SK-N-SH (cell line): ENCODE data around the gene EWSR1. TPM values are rescaled to one million over a fixed set of nuclear protein-coding genes. Genes with fewer than 3 reads are reported as not detected.

Experiments used
- CTCF ChIA-PET: fragments of 300-600, 350-600 bp; formaldehyde crosslinking; extraction: SDS; loops from one replicate; lab custom pipeline; 2021; lab: Yijun Ruan, JAX
- POLR2A ChIA-PET: fragments of 350-600 bp; sonication (Branson Sonifier 250); formaldehyde crosslinking; extraction: SDS; loops from one replicate; lab custom pipeline; 2020; ENCODE audit warnings: antibody characterized with exemption, inconsistent platforms; lab: Yijun Ruan, JAX
- DNase-seq: peaks from one replicate; pipeline ENCODE4 v3.0.0; 2012
- H2AFZ ChIP-seq: fragments of 200-600 bp; sonication (generic); 2 replicates; pipeline ENCODE4 v1.8.1; 2016; ENCODE audit warnings: antibody characterized with exemption, mild to moderate bottlenecking, low read depth
- H3F3A ChIP-seq: fragments of 200-600 bp; sonication (generic); replicated peaks from 2 replicates; pipeline ENCODE3; 2016; ENCODE audit warnings: antibody characterized with exemption, mild to moderate bottlenecking; ENCODE audit not compliant: insufficient read depth
- H3K27ac ChIP-seq, 2 experiments: fragments of 200-500 bp in 1 of 2; fragments of 200-600 bp in 1 of 2; sonication (Bioruptor generic) in 1 of 2; sonication (generic), shearing (Covaris generic) in 1 of 2; 2 replicates each; pipeline versions ENCODE4 v1.5.1 to v1.6.1; 2014 to 2016; ENCODE audit warnings: low read depth in 2 of 2, inconsistent platforms in 1 of 2, low read length in 1 of 2, mild to moderate bottlenecking in 1 of 2, mixed read lengths in 1 of 2
- H3K27me3 ChIP-seq: fragments of 200-600 bp; sonication (generic), shearing (Covaris generic); 2 replicates; pipeline ENCODE4 v1.6.1; 2016; ENCODE audit warnings: mixed run types; ENCODE audit not compliant: insufficient read depth
- H3K36me3 ChIP-seq, 2 experiments: fragments of 200-500 bp in 1 of 2; fragments of 200-600 bp in 1 of 2; sonication (Bioruptor generic) in 1 of 2; sonication (generic) in 1 of 2; replicated peaks in 1 of 2; 2 replicates each; pipeline versions ENCODE3 to v1.5.1; 2014 to 2016; ENCODE audit warnings: low read length in 1 of 2, mild to moderate bottlenecking in 1 of 2; ENCODE audit not compliant: insufficient read depth in 2 of 2, control insufficient read depth in 1 of 2
- H3K4me1 ChIP-seq, 2 experiments: fragments of 200-500 bp in 1 of 2; fragments of 200-600 bp in 1 of 2; sonication (Bioruptor generic) in 1 of 2; sonication (generic), shearing (Covaris generic) in 1 of 2; 2 replicates each; pipeline versions ENCODE4 v1.5.1 to v1.6.1; 2014 to 2016; ENCODE audit warnings: low read depth in 1 of 2, low read length in 1 of 2, mixed run types in 1 of 2; ENCODE audit not compliant: insufficient read depth in 2 of 2, control insufficient read depth in 1 of 2
- H3K4me2 ChIP-seq: fragments of 200-600 bp; sonication (generic), shearing (Covaris generic); 2 replicates; pipeline ENCODE4 v1.6.1; 2017; ENCODE audit warnings: mixed run types
- H3K4me3 ChIP-seq, 2 experiments: fragments of 200-500 bp in 1 of 2; fragments of 200-600 bp in 1 of 2; sonication (Bioruptor generic) in 1 of 2; sonication (generic), shearing (Covaris generic) in 1 of 2; 2 replicates each; pipeline versions ENCODE4 v1.5.1 to v1.8.1; 2014 to 2016; ENCODE audit warnings: low read depth in 2 of 2, inconsistent platforms in 1 of 2, low read length in 1 of 2, mild to moderate bottlenecking in 1 of 2, mixed read lengths in 1 of 2, moderate library complexity in 1 of 2
- H3K79me2 ChIP-seq: fragments of 200-600 bp; sonication (generic); 2 replicates; pipeline ENCODE4 v1.8.1; 2017; ENCODE audit warnings: mild to moderate bottlenecking; ENCODE audit not compliant: insufficient read depth
- H3K9ac ChIP-seq: fragments of 200-600 bp; sonication (generic); 2 replicates; pipeline ENCODE4 v1.6.1; 2017; ENCODE audit warnings: mixed run types
- H3K9me2 ChIP-seq: fragments of 200-600 bp; sonication (generic); 2 replicates; pipeline ENCODE4 v1.6.1; 2017; ENCODE audit warnings: mixed run types
- H3K9me3 ChIP-seq: fragments of 200-600 bp; sonication (generic); 2 replicates; pipeline ENCODE4 v1.6.1; 2017; ENCODE audit warnings: mixed run types, mild to moderate bottlenecking, moderate library complexity
- H4K20me1 ChIP-seq: fragments of 200-600 bp; sonication (generic); 2 replicates; pipeline ENCODE4 v1.6.1; 2017; ENCODE audit warnings: mild to moderate bottlenecking, mixed run types; ENCODE audit not compliant: insufficient read depth
- CHD2 ChIP-seq: fragments of 150-350 bp; IDR thresholded peaks from 2 replicates; pipeline ENCODE4 v1.6.1; 2018; ENCODE audit warnings: low read length; ENCODE audit not compliant: partially characterized antibody
- FOSL2 ChIP-seq: IDR thresholded peaks from 2 replicates; pipeline ENCODE4 v1.4.0; 2012; ENCODE audit warnings: low read depth, mild to moderate bottlenecking, moderate library complexity, borderline replicate concordance
- FOXM1 ChIP-seq: IDR thresholded peaks from 2 replicates; pipeline ENCODE4 v1.4.0; 2012; ENCODE audit warnings: low read depth, mild to moderate bottlenecking
- NFIC ChIP-seq: IDR thresholded peaks from 2 replicates; pipeline ENCODE4 v1.4.0; 2012; ENCODE audit warnings: borderline replicate concordance
- NRF1 ChIP-seq: IDR thresholded peaks from 2 replicates; pipeline ENCODE4 v1.6.1; 2012; ENCODE audit warnings: low read depth, mild to moderate bottlenecking, low read length
- POLR2AphosphoS5 ChIP-seq: IDR thresholded peaks from 2 replicates; pipeline ENCODE4 v1.6.1; 2012; ENCODE audit warnings: low read depth, low read length
- RCOR1 ChIP-seq: fragments of 150-350 bp; IDR thresholded peaks from 2 replicates; pipeline ENCODE4 v1.6.1; 2017; ENCODE audit warnings: antibody characterized with exemption, low read length
- SMC3 ChIP-seq: IDR thresholded peaks from 2 replicates; pipeline ENCODE4 v1.6.1; 2012; ENCODE audit warnings: low read depth, low read length, improper control_type of control experiment
- TAF1 ChIP-seq: IDR thresholded peaks from 2 replicates; pipeline ENCODE4 v1.6.1; 2012; ENCODE audit warnings: low read depth, mild to moderate bottlenecking, low read length, moderate library complexity, borderline replicate concordance
- TCF12 ChIP-seq: IDR thresholded peaks from 2 replicates; pipeline ENCODE4 v1.4.0; 2012
- WGBS: methylation state at CpG from one replicate; pipeline ENCODE4 v1.1.6; 2017; ENCODE audit warnings: low lambda C conversion rate; 5-methylcytosine and 5-hydroxymethylcytosine counted together
- polyA plus RNA-seq, 3 experiments: library from polyadenylated mRNA; depleted of rRNA; stranded (reverse); fragments of >200 nt; gene quantifications; 2 replicates each; pipeline ENCODE4 v1.2.3, GENCODE V29; 2012
- TF ChIP-seq, protein P1 (sequence below): IDR thresholded peaks from 2 replicates; pipeline ENCODE4 v1.4.0; 2012; ENCODE audit warnings: low read depth
- TF ChIP-seq, protein P2 (sequence below): IDR thresholded peaks from 2 replicates; pipeline ENCODE4 v1.4.0; 2012; ENCODE audit warnings: low read depth, borderline replicate concordance
- TF ChIP-seq, protein P3 (sequence below): IDR thresholded peaks from 2 replicates; pipeline ENCODE4 v1.4.0; 2012; ENCODE audit warnings: low read depth, borderline replicate concordance

EWSR1 gene
- polyA plus RNA-seq, 1 of the 3 experiments (the other 2 are of a cell fraction), result 173 TPM

DNA sequence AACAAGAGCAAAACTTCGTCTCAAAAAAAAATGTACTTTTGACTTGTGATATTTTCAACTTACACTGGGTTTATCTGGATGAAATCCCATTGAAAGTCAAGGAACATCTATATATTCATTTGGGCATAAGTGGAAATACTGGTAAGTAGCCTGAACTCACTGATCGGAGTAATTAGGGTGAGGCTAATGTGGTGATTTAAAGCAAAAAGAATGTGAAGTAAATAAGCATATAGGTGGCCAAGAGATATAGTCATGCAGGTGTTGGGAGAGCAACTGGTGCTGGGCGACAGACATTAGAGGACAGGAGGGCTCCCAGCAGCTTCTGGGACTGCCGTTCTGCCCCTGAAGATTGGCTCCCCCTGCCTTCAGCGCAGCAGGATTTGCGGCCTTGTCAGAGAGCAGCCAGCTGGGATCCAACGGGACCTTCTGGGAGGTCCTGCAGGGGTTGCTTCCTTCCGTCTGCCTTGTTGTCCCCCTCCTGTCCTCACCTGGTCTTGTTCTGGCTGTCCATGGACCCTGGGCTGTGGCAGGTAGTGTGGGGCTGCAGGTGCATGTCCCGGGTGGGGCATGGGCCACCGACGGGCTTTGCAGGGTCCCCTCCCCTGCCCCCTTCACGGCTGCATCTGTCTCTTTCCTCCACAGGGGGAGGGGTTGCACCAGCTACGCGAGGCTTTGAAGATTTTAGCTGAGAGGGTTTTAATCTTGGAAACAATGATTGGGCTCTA lies 14.3 kb upstream of the EWSR1 start:
- TF ChIP-seq, protein P1, sequence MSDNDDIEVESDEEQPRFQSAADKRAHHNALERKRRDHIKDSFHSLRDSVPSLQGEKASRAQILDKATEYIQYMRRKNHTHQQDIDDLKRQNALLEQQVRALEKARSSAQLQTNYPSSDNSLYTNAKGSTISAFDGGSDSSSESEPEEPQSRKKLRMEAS, result no peak
- TF ChIP-seq TCF12 (no peak), RCOR1 (no peak), NFIC (no peak), SMC3 (no peak), FOSL2 (no peak), CHD2 (no peak)
- TF ChIP-seq, protein P2, sequence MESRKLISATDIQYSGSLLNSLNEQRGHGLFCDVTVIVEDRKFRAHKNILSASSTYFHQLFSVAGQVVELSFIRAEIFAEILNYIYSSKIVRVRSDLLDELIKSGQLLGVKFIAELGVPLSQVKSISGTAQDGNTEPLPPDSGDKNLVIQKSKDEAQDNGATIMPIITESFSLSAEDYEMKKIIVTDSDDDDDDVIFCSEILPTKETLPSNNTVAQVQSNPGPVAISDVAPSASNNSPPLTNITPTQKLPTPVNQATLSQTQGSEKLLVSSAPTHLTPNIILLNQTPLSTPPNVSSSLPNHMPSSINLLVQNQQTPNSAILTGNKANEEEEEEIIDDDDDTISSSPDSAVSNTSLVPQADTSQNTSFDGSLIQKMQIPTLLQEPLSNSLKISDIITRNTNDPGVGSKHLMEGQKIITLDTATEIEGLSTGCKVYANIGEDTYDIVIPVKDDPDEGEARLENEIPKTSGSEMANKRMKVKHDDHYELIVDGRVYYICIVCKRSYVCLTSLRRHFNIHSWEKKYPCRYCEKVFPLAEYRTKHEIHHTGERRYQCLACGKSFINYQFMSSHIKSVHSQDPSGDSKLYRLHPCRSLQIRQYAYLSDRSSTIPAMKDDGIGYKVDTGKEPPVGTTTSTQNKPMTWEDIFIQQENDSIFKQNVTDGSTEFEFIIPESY, result no peak
- H2AFZ ChIP-seq, result no peak overlapping the region
- no peak overlapping the region for H3K9ac ChIP-seq
- DNase-seq, result peak; percentile 9
- no peaks in the 10 kb centered on the region for H3F3A ChIP-seq
- POLR2A ChIA-PET, result no interaction called here
- no peak overlapping the region for H3K27ac ChIP-seq
- no peak overlapping the region for H3K4me3 ChIP-seq
- no peaks in the 10 kb centered on the region for H3K9me3 ChIP-seq
- H3K27me3 ChIP-seq, result no peaks in the 10 kb centered on the region
- H3K9me2 ChIP-seq, result no peaks in the 10 kb centered on the region
- no peaks in the 10 kb centered on the region for H3K4me1 ChIP-seq
- H4K20me1 ChIP-seq, result no peaks in the 10 kb centered on the region
- no peak overlapping the region for H3K4me2 ChIP-seq
- 84% methylated on average over 9 of the region's 14 CpGs for WGBS
- H3K36me3 ChIP-seq, result no peaks in the 10 kb centered on the region
- H3K79me2 ChIP-seq, result no peaks in the 10 kb centered on the region
- CTCF ChIA-PET, result interaction anchor here (6.9 kb wide), 1 partner anchor 7 kb away, joined by 57 read pairs; no protein-coding TSS in a partner anchor

DNA sequence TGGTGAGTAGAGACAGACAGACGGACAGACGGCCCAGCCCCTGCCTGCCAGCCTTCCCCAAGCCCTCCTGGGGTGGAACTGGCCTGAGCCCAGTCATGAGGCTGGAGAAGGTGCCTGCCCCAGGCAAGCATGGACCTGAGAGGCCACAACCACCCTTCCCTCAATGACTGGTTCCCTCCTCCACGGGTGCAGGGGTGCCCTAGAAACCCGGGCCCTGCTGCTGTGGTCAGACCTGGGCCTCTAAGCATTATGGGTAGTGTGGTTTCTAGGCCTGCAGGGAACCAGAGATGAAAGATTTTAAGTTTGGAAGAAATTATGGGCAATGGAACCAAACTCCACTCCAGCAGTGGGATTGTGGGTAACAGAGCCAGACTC lies 13.8 kb upstream of the EWSR1 start:
- Histone ChIP-seq H3K9me2 (no peaks in the 10 kb centered on the region), H3K79me2 (no peaks in the 10 kb centered on the region), H3K27me3 (no peaks in the 10 kb centered on the region), H2AFZ (no peak overlapping the region), H3K4me2 (no peak overlapping the region), H4K20me1 (no peaks in the 10 kb centered on the region), H3K9me3 (no peaks in the 10 kb centered on the region), H3K4me1 (no peaks in the 10 kb centered on the region), H3K27ac (no peak overlapping the region), H3K36me3 (no peaks in the 10 kb centered on the region), H3K4me3 (no peak overlapping the region), H3K9ac (no peak overlapping the region), H3F3A (no peaks in the 10 kb centered on the region)
- CTCF ChIA-PET, result interaction anchor here (0.8 to 6.9 kb wide), 2 partner anchors 8 to 32 kb away, joined by 3 to 57 read pairs; no protein-coding TSS in a partner anchor
- WGBS, result 86% methylated on average over 2 of the region's 4 CpGs
- POLR2A ChIA-PET, result no interaction called here
- TF ChIP-seq NRF1 (no peak), TAF1 (no peak), FOXM1 (no peak), POLR2AphosphoS5 (no peak), SMC3 (no peak)
- TF ChIP-seq, protein P3, sequence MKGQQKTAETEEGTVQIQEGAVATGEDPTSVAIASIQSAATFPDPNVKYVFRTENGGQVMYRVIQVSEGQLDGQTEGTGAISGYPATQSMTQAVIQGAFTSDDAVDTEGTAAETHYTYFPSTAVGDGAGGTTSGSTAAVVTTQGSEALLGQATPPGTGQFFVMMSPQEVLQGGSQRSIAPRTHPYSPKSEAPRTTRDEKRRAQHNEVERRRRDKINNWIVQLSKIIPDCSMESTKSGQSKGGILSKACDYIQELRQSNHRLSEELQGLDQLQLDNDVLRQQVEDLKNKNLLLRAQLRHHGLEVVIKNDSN, result no peak
- TF ChIP-seq, protein P1, result no peak
- TF ChIP-seq, protein P2, result no peak
- peak; percentile 15 for DNase-seq
